K562 treated with DMSO at 1 percent for 24 hours (cell line): ENCODE data around the gene CCDC121. TPM values are rescaled to one million over a fixed set of nuclear protein-coding genes. Genes with fewer than 3 reads are reported as not detected.

ENCODE experiments used
- total RNA-seq: library from RNA; unstranded; fragments of 300-600 nt; gene quantifications from 2 replicates; pipeline ENCODE4 v1.2.3, GENCODE V29; 2022; ENCODE audit warnings: low read depth; ENCODE audit not compliant: insufficient read depth

The CCDC121 gene
- 3.1 and 6.8 TPM in 2 replicates for total RNA-seq

GRCh38 chr2:27628767-27629709, at the start of gene CCDC121, which contains the start of gene GPN1:
Gene CCDC121 (minus strand): TSS chr2:27629012. CDS start chr2:27627799, 1,213 bp downstream.
Gene GPN1 (plus strand): TSS chr2:27629050. CDS start chr2:27629059, 9 bp downstream.

GRCh38 chr2:27663285-27664153, 34.7 kb upstream of the CCDC121 start, which contains the start of the genes SLC4A1AP and SUPT7L:
Gene SLC4A1AP (plus strand): TSS chr2:27663889. CDS start chr2:27663915, 26 bp downstream.
Gene SUPT7L (minus strand): TSS chr2:27663614. CDS start chr2:27662192, 1,422 bp downstream.

GRCh38 chr2:27582695-27583389, 46.0 kb downstream of the CCDC121 start, which contains the start of gene ZNF512:
Gene ZNF512 (plus strand): TSS chr2:27583042. CDS start chr2:27583113, 71 bp downstream.

Other genes with a start within 250 kb of the CCDC121 start
- 16.2 and 19.4 TPM in 2 replicates for gene ZNF513, start 248.3 kb downstream of the CCDC121 start, total RNA-seq
- 120 and 121 TPM in 2 replicates for gene PPM1G, start 219.4 kb downstream of the CCDC121 start, total RNA-seq
- 68.5 and 71.1 TPM in 2 replicates for gene NRBP1, start 200.4 kb downstream of the CCDC121 start, total RNA-seq
- gene KRTCAP3, start 186.6 kb downstream of the CCDC121 start, total RNA-seq, result 2.4 and 3.1 TPM in 2 replicates
- gene IFT172, start 139.3 kb downstream of the CCDC121 start, total RNA-seq, result 11.7 and 13.2 TPM in 2 replicates
- gene FNDC4, start 133.8 kb downstream of the CCDC121 start, total RNA-seq, result 26.3 and 28.8 TPM in 2 replicates
- gene GCKR, start 132.2 kb downstream of the CCDC121 start, total RNA-seq, result 0.52 TPM in 1 of 2 replicates, not detected in the other
- gene ZNF512, start 46.0 kb downstream of the CCDC121 start, total RNA-seq, result 27.7 and 28.1 TPM in 2 replicates
- 38.7 and 40.3 TPM in 2 replicates for gene GPN1, start within 50 bp of the CCDC121 start, total RNA-seq
- gene SUPT7L, start 34.6 kb upstream of the CCDC121 start, total RNA-seq, result 29.6 and 32.2 TPM in 2 replicates
- gene SLC4A1AP, start 34.9 kb upstream of the CCDC121 start, total RNA-seq, result 34.2 and 36.1 TPM in 2 replicates
- gene MRPL33, start 142.7 kb upstream of the CCDC121 start, total RNA-seq, result 73.8 and 78.4 TPM in 2 replicates